HG03342 (cell line): ENCODE measurements around the gene ATOX1.
A peak's percentile ranks its signal among the peaks of the same experiment; 100 is the strongest.
"Not testable (repeated sequence)": the region's sequence is repeated elsewhere in the genome, so short reads cannot be mapped to it uniquely, and the experiment has no call there.

ENCODE experiments used
- ATAC-seq: cut with Tn5 transposase; IDR thresholded peaks from one replicate; pipeline ENCODE4 v1.9.1; 2021; ENCODE audit warnings: mild to moderate bottlenecking, moderate library complexity; ENCODE audit not compliant: unreplicated experiment

ATOX1 gene, protein sequence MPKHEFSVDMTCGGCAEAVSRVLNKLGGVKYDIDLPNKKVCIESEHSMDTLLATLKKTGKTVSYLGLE

DNA sequence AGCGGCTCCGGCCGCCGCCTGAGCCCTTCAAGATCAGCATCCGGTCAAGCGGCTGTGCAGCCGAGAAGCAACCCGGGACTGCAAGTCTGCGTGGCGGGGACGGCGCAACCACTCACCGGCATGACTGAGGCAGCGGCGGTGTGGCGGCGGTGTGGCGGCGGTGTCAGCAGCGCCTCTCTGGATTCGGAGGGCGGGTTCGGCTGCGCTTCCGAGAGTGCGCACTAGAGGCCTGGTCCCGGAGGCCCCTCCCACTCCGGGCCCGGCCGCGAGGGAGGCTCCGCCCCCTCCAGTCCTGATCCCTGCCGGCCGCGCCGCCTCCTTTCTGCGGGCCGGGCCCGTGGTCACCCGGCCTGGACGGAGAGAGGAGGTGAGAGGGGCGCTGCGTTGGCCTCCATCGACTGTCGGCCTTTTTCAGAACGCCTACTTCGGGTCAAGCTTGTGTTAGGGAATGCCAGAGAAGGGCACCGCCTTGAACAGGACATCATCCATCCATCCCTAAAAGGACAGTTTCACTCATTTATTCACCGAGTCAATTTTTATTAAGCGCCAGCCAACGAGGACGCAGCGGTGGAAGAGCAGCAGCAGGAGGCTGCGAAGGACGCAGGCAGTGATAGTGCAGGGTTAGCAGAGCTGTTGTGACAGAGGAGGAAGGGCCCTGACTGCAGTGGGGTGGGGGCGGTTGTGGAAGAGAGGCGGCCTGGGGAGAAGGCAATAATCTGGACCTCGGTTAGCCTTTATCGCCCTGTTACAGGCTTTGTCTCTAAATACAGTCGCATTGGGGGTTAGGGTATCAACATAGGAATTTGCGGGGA, at the start of gene ATOX1:
TSS of gene ATOX1 (minus strand) at position 202 of the 812 bp plus-strand sequence. CDS start at position 122, 80 bp downstream.
- peak; percentile 97 for ATAC-seq

DNA sequence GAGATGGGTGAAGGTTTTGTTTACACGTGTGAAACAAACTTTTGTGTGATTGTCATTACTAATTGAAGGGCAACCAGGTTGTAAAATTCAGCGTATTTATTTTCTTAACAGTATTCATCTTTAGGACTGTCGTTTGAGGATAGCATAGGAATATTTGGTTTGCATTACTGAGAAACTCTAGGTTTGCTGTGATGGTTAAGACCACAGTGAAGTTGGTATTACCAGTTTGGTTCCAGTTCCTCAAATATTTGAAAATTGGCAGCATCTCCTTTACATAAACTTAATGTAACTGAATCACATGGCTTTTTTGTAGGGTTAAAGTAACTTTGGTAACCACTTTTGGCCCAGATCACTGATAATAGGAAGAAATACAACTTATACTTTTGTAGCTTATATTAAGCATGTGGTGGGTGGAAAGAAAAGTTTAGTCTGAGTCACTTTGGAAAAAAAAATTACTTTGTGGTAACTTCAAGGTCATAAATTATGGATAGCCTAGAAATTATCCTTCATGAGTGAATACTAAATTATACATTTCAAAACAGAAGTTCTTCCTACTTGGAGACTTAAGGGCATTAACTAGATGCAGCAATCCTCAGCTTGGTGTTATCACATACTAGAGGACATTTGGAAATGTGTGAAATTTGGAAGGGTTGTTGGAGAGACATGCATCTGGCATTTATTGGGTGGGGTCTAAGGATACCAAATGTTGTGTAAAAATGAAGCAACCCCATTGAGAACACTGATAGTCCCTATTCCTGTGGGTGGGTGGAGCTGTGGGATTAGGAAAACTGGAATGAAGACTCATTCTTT, 47.2 kb upstream of the ATOX1 start:
- no peak for ATAC-seq

- no peak for ATAC-seq
Observed at GRCh38 chr5:151800532-151800931, 42.1 kb upstream of the ATOX1 start.

DNA sequence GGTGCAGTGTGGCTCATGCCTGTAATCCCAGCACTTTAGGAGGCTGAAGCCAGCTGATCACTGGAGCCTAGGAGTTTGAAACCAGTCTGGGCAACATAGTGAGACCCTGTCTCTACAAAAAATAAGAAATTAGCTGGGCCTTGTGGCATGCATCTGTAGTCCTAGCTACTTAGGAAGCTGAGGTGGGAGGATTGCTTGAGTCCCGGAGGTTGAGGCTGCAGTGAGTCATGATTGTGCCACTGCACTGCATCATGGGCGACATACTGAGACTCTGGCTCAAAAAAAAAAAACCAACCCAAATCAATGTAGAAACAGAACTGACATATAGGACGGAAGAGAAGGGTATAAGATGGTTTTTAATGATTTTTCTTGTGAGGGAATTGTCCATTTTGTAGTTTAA, 41.0 kb upstream of the ATOX1 start:
- no peak for ATAC-seq

DNA sequence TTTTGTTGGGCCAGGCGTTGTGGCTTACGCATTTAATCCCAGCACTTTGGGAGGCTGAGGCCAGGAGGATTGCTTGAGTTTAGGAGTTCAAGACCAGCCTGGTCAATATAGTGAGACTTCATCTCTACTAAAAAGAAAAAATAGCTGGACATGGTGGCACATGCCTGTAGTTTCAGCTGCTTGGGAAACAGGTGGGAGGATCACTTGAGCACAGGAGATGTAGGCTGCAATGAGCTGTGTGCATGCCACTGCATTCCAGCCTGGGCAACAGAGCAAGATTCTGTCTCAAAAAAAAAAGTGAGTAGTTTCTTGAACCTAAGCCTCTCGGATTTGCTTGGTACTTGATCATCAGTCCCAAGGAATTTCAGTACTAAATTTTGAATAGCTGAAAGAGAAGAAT, 40.2 kb upstream of the ATOX1 start:
- ATAC-seq: no peak

GRCh38 chr5:151795426-151795825, 37.0 kb upstream of the ATOX1 start:
- ATAC-seq: no peak

DNA sequence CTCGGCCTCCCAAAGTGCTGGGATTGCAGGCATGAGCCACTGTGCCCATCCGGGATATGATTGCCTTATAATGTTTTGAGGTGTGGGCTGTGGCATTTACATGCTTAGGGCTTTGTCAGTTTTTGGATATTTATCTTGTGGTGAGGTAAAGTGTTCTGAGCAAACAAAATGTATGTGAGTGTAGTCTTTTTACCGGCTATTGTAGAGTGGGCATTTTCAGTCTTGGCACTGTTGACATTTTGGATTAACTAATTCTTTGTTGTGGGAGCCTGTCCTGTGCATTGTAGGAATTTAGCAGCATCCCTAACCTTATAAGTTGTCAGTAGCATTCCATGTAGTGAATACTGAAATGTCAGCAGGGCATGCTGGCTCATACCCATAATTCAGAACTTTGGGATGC, 34.9 kb upstream of the ATOX1 start:
- ATAC-seq: no peak

- no peak for ATAC-seq
Observed at GRCh38 chr5:151787817-151788216, 29.4 kb upstream of the ATOX1 start.

GRCh38 chr5:151786468-151786867, 28.0 kb upstream of the ATOX1 start:
- ATAC-seq: no peak

DNA sequence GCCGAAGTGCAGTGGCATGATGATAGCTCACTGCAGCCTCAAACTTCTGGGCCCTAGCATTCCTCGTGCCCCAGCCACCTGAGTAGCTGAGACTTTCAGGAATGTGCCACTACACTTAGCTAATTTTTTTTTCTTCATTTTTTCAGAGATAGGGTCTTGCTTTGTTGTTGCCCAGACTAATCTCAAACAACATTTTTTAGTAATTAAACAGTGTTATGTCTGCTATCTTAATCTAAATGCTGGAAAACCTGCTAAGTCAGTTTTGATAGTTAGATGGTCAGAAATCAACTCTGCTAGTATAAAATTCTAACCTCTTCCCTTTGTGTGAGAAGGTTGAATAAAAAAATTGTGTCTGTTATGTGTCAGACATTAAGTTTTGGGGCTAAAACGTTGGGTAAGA, 25.7 kb upstream of the ATOX1 start:
- ATAC-seq: no peak

GRCh38 chr5:151783664-151784063, 25.2 kb upstream of the ATOX1 start:
- ATAC-seq: not testable (repeated sequence)

GRCh38 chr5:151781201-151781600, 22.8 kb upstream of the ATOX1 start:
- no peak for ATAC-seq

DNA sequence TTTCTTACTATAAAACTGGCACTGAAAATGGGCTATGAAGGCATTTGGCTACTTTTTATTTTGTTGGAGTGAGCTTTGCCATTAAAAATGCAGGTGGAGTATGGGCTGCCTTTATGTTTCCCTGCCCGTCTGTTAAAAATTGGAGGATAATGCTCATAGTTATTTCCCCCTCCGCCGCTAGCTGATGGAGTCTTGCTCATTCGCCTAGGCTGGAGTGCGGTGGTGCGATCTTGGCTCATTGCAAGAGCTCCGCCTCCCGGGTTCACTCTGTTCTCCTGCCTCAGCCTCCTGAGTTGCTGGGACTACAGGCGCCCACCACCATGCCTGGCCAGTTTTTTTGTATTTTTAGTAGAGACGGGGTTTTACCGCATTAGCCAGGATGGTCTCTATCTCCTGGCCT, 21.9 kb upstream of the ATOX1 start:
- ATAC-seq: no peak

GRCh38 chr5:151779531-151780125, 21.2 kb upstream of the ATOX1 start:
- ATAC-seq: no peak

DNA sequence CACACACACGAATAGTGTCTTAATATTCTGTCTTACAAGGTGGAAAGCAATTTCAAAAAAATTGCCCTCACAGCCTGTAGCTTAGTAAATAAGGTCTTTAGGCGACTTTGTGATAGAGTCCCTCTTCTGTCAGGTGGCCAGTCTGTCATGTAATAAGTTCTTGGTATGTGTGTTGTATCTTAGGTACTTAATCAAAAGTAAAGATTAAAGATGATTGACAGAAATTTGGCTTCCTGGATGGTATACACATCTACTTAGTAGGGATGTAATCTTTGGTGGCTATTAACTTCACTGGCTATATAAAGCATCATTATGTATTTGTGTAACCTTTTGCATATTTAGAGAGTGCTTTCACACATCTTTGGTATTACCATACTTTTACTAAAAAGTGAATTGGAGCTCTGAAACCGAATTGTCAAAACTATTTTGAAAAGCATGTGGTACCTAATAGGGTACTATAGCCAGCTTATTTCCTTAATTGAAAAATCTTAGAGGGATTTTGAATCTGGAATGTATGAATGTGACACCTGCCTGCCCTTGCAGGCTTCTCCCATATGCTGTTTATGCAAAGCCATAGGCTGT, 16.7 kb upstream of the ATOX1 start:
- ATAC-seq: no peak

- ATAC-seq: no peak
Observed at GRCh38 chr5:151773951-151774350, 15.5 kb upstream of the ATOX1 start.

GRCh38 chr5:151772846-151773561, 14.6 kb upstream of the ATOX1 start:
- no peak for ATAC-seq

DNA sequence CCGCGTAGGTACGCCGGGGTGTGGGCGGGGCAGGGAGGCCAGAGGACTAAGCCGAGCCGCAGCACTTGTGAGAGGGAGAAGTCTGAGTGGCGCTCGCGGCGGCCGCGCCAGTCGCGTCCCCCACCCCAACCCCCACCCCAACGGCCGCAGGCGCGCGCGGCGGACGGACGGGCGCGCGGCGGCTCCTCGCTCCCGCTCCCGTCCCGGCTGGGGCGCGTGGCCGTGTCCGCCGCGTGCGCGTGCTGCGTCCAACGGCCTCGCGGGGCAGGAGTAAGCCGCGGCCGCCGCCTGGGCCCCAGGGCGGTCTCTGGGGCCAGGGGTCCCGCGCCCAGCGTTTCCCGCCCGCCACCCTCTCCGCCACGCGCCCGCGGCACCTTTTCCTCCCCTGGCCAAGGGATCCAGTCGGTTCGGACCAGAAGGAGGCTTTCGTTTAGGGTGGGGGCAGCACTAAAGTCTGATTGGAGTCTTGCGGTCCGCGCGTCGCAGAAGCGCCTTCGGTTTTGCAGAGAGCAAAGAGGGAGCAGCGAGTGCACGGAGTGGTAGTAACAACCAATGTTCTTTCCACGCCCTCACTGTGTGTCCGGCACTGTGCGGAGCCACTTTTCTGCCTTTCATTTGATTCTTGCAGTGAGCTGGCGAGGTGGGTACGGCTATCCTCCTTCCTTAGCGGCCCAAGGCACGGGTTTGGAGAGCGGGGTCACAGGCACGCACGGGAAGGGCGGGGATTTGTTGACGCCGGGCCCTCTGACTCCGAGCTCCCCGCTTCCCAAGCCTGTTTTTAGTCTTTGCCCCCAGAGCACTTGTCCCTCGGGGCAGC, 13.8 kb upstream of the ATOX1 start:
- no peak for ATAC-seq

GRCh38 chr5:151771259-151772028, 13.0 kb upstream of the ATOX1 start, which contains the start of gene G3BP1:
TSS of gene G3BP1 (plus strand) at chr5:151771954. CDS start at chr5:151786621, 14,667 bp downstream.
- peak; percentile 82 for ATAC-seq
